HG03103 (cell line): Measurements from ENCODE around the gene PRMT2.

Experiments used
- ATAC-seq: cut with Tn5 transposase; IDR thresholded peaks from one replicate; pipeline ENCODE4 v1.9.1; 2021; ENCODE audit warnings: low read depth; ENCODE audit not compliant: unreplicated experiment

PRMT2 gene

DNA sequence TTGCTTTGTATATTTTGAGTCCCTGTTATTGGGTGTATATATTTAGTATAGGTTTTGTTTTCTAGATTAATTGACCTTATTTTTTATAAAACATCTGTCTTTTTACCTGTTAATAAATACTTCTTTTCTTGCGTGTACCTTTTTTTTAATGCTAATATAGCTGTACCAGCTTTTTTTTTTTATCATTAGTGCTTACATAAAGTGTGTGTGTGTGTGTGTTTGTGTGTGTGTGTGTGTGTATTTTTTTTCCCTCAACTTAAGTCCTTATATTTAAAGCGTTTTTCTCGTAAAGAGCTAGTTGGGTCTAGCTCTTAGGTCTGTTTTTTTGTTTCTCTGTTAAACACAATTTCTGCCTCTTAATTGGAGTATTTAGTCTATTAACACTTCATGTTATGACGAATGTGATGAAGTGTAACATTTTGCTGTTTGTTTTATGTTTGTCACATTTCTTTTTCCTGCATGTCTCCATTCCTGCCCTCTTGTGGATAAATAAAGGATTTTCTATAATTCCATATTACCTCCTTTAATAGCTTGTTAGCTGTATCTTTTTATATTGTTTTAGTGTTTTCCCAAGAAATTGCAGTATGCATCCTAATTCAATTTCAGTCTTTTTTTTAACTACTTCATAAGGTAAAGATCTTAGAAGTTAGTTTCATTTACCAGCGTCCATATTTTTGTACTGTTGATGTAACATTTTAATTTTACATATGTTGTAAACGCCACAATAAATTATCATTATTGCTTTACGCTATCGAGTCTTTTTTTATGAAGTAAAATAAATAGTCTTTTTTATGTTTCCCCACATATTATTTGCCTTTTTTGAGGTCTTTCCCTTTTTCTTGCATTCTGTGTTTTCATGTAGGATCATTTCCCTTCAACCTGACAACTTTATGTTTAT lies 4.3 kb downstream of the PRMT2 start:
- no peak for ATAC-seq

DNA sequence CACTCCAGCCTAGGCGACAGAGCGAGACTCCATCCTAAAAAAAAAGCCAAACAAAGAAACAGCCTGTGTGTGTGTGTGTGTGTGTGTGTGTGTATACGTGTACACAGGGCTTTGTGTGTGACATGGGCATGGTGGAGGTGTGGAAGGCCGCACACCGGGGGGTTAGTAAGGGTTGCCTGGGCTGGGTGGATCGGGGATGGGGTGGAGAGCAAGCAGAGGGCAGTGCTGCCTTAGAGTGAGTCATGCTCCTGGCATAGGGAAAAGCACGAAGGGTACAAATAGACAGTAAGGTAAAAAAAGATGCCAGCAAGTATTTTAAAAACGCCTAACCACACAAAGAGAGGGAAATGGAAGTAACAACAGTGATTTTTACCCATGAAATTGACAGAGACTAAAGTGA lies 6.2 kb downstream of the PRMT2 start:
- no peak for ATAC-seq

DNA sequence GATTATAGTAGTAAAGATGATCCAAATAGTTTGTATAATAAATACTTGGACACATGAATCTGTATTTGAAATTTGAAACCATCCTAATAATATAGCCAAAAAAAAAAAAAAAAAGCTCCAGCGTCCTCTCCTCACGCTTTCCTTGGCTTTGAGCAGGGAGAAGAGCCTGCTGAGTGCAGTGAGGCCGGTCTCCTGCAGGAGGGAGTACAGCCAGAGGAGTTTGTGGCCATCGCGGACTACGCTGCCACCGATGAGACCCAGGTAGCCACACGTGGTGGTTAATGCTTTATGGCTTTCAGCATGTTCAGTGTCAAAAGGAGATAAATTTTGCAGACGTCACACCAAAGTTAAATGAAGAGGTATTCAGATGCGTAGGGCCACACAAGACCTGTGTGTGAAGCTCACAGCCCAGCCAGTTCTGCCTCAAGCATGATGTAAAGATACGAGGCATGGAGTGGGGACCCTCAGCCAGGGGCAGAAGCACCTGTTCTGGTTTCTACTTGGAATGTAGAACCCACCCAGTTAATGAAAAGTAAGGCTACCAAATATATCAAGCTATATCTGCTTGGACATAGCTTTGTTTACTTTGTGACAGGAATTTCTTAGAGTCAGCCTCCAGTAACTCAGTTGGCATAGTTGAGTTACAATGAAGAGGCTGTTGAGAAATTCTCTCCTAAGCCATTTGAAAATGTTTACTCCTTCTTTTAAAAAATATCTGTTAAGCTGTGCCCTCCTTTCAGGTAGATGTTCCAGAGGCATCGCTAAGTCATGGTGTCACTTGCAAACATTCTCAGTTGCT lies 8.1 kb downstream of the PRMT2 start:
- ATAC-seq: no peak

- no peak for ATAC-seq
Measured at GRCh38 chr21:46645840-46646239, 10.4 kb downstream of the PRMT2 start.

- no peak for ATAC-seq
Measured at GRCh38 chr21:46646541-46647154, 11.2 kb downstream of the PRMT2 start.

DNA sequence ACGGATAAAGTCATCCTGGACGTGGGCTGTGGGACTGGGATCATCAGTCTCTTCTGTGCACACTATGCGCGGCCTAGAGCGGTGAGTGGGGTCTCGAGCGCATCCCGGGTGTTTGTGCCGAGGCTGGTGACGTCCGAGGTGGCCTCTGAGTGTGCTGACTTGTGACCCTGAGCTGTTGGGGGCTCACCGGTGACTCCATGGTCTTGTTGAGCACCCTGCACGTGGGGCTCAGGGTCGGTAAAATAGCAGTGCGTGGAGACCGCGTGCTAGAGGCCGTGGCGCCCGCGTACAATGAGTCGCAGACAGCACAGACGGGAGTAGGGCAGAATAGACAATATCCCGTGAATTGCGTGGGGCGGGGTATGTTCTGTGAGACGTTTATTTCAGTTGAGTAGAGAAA lies 13.1 kb downstream of the PRMT2 start:
- ATAC-seq: no peak

GRCh38 chr21:46649356-46649755 lies 13.9 kb downstream of the PRMT2 start:
- no peak for ATAC-seq

- ATAC-seq: no peak
Measured at GRCh38 chr21:46650476-46651098, 15.1 kb downstream of the PRMT2 start.

- no peak for ATAC-seq
Measured at GRCh38 chr21:46651121-46651520, 15.6 kb downstream of the PRMT2 start.

DNA sequence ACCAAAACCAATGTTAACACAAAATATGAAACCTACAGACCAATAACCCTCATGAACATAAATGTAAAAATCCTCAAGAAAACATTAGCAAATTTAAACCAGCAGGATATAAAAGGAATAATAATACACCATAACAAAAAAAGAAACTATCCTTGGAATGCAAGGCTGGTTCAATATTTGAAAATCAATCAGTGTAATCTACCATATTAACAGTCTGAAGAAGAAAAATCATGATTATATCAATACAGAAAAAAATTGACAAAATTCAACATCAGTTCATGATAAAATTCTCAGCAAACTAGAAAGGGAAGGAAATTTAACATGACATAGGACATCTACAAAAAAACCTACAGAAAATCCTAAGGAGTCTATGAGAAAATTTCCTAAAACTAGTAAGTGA lies 19.8 kb downstream of the PRMT2 start:
- no peak for ATAC-seq

DNA sequence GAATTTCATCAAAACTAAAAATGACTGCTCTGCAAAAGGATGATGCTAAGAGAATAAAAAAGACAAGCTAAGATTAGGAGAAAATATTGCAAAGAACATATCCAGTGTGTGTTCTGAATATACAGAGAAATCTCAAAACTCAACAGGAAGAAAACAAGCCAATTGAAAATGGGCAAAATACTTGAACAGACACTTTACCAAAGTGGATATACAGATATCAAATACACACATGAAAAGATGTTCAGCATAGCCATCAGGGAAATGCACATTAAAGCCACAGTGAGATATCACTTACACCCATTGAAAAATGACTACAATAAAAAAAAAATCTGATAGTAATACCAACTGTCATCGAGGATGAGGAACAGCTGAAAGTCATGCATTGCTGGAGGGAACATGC lies 21.3 kb downstream of the PRMT2 start:
- no peak for ATAC-seq

GRCh38 chr21:46660505-46660904 lies 25.0 kb downstream of the PRMT2 start:
- ATAC-seq: no peak

GRCh38 chr21:46661211-46661625 lies 25.7 kb downstream of the PRMT2 start:
- no peak for ATAC-seq

GRCh38 chr21:46661642-46662366 lies 26.3 kb downstream of the PRMT2 start:
- no peak for ATAC-seq

DNA sequence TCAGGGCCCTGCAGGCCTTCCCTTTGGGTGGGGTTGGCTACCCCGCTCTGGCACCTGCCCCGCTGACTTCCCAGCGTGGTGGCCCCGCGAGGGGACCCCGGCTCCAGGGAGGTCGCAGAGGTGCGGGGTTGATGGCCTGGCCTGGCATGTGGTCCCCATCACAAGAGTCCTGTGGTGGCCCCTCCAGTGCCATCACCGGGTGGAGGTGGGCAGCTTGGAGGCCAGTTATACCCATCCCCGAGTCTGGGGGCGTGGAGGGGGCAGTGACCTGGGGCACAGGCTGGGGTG lies 26.8 kb downstream of the PRMT2 start:
- no peak for ATAC-seq

- no peak for ATAC-seq
Measured at GRCh38 chr21:46662765-46663500, 27.5 kb downstream of the PRMT2 start.

GRCh38 chr21:46663754-46664153 lies 28.3 kb downstream of the PRMT2 start:
- no peak for ATAC-seq

GRCh38 chr21:46664316-46664995 lies 29.0 kb downstream of the PRMT2 start:
- ATAC-seq: no peak

DNA sequence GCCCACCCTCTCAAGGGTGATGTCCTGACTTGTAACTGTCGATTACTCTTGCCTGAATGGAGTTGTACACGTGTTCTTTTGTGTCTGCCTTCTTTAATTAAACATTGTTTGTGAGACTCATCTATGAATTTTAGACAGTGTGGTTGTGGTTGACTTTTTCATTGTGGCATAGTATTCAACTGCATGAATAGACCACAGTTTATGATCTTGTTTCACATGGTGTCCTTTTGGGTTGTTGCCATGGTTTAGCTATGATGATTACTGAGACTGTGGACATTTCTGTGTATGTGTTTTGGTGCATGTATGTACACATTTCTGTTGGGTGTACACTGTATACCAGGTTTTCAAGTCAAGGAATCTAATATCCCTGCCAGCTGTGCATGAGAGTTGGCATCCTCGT lies 30.1 kb downstream of the PRMT2 start:
- ATAC-seq: no peak
